Neuronal stem cell (in vitro differentiated cells): Measurements from ENCODE around the gene PAF1.

ENCODE experiments used
- DNase-seq: peaks from one replicate; pipeline ENCODE4 v3.0.0-alpha.2; 2013; ENCODE audit warnings: low spot score
- H2AFZ ChIP-seq: one replicate; pipeline ENCODE4 v1.6.1; 2013; ENCODE audit warnings: mild to moderate bottlenecking, low read length, inconsistent platforms
- H2AK5ac ChIP-seq: 2 replicates; pipeline ENCODE4 v1.6.1; 2013; ENCODE audit warnings: low read depth, mild to moderate bottlenecking, inconsistent platforms, low read length, moderate library complexity, mixed read lengths
- H2BK120ac ChIP-seq: 2 replicates; pipeline ENCODE4 v1.6.1; 2013; ENCODE audit warnings: low read depth, mild to moderate bottlenecking, inconsistent platforms, low read length, moderate library complexity, mixed read lengths
- H2BK12ac ChIP-seq: one replicate; pipeline ENCODE4 v1.6.1; 2013; ENCODE audit warnings: low read length, inconsistent platforms
- H2BK15ac ChIP-seq: 2 replicates; pipeline ENCODE4 v1.6.1; 2013; ENCODE audit warnings: mild to moderate bottlenecking, low read length, inconsistent platforms, mixed read lengths
- H2BK5ac ChIP-seq: one replicate; pipeline ENCODE4 v1.6.1; 2013; ENCODE audit warnings: inconsistent platforms, mild to moderate bottlenecking, low read length, moderate library complexity
- H3K14ac ChIP-seq: one replicate; pipeline ENCODE4 v1.6.1; 2013; ENCODE audit warnings: low read length, inconsistent platforms
- H3K18ac ChIP-seq: 2 replicates; pipeline ENCODE4 v1.6.1; 2013; ENCODE audit warnings: low read length, inconsistent platforms
- H3K23ac ChIP-seq: 2 replicates; pipeline ENCODE4 v1.6.1; 2013; ENCODE audit warnings: low read depth, mild to moderate bottlenecking, mixed read lengths, low read length, inconsistent platforms; ENCODE audit not compliant: poor library complexity
- H3K27ac ChIP-seq: replicated peaks from 3 replicates; pipeline ENCODE4 v1.5.1; 2013; ENCODE audit warnings: low read length, inconsistent platforms
- H3K27me3 ChIP-seq, 3 experiments: 2 replicates each; pipeline ENCODE4 v1.6.1; 2013; ENCODE audit warnings: low read length in 3 of 3, mild to moderate bottlenecking in 2 of 3, inconsistent platforms in 1 of 3, low read depth in 1 of 3, mixed read lengths in 1 of 3, moderate library complexity in 1 of 3; ENCODE audit not compliant: control insufficient read depth in 3 of 3, insufficient read depth in 3 of 3
- H3K36me3 ChIP-seq, 2 donors: replicated peaks in 1 of 2; 2 replicates each; pipeline ENCODE4 v1.6.1; 2013; ENCODE audit warnings: low read length in 2 of 2; ENCODE audit not compliant: control insufficient read depth in 2 of 2, insufficient read depth in 2 of 2
- H3K4ac ChIP-seq: 2 replicates; pipeline ENCODE4 v1.6.1; 2013; ENCODE audit warnings: inconsistent platforms, mild to moderate bottlenecking, low read length, moderate library complexity
- H3K4me1 ChIP-seq, 2 donors: 1 replicate in 1 of 2; 2 replicates in 1 of 2; pipeline ENCODE4 v1.6.1; 2013; ENCODE audit warnings: low read length in 2 of 2, low read depth in 1 of 2; ENCODE audit not compliant: control insufficient read depth in 2 of 2, insufficient read depth in 1 of 2
- H3K4me2 ChIP-seq: one replicate; pipeline ENCODE4 v1.6.1; 2013; ENCODE audit warnings: mild to moderate bottlenecking, low read length, inconsistent platforms; ENCODE audit not compliant: insufficient read depth, poor library complexity, severe bottlenecking
- H3K4me3 ChIP-seq, 2 donors: 2 replicates each; pipeline ENCODE4 v1.5.1; 2013; ENCODE audit warnings: low read length in 2 of 2, mild to moderate bottlenecking in 2 of 2, inconsistent platforms in 1 of 2, moderate library complexity in 1 of 2
- H3K79me1 ChIP-seq: one replicate; pipeline ENCODE4 v1.6.1; 2013; ENCODE audit warnings: low read depth, mild to moderate bottlenecking, inconsistent platforms, low read length, moderate library complexity
- H3K9ac ChIP-seq: one replicate; pipeline ENCODE4 v1.6.1; 2013; ENCODE audit warnings: mild to moderate bottlenecking, low read depth, low read length, inconsistent platforms; ENCODE audit not compliant: poor library complexity
- H3K9me3 ChIP-seq, 2 donors: replicated peaks in 1 of 2; 2 replicates each; pipeline versions ENCODE3 to v1.6.1; 2013; ENCODE audit warnings: low read length in 2 of 2, mild to moderate bottlenecking in 2 of 2, inconsistent platforms in 1 of 2, low read depth in 1 of 2, mixed read lengths in 1 of 2, moderate library complexity in 1 of 2; ENCODE audit not compliant: control insufficient read depth in 2 of 2, insufficient read depth in 1 of 2
- H4K8ac ChIP-seq: one replicate; pipeline ENCODE4 v1.6.1; 2013; ENCODE audit warnings: low read depth, mild to moderate bottlenecking, inconsistent platforms, low read length, moderate library complexity
- H4K91ac ChIP-seq: one replicate; pipeline ENCODE4 v1.6.1; 2013; ENCODE audit warnings: low read length, low read depth, mild to moderate bottlenecking, inconsistent platforms; ENCODE audit not compliant: poor library complexity
- WGBS, 2 donors: extraction: QIAGEN DNeasy Blood & Tissue Kit; methylation state at CpG; one replicate each; pipeline ENCODE4 v1.1.7; 2013; ENCODE audit warnings: missing lambda C conversion rate in 2 of 2, mixed read lengths in 1 of 2; ENCODE audit not compliant: insufficient read length in 2 of 2, insufficient replicate concordance in 1 of 2; ENCODE audit errors: extremely low coverage in 2 of 2; 5-methylcytosine and 5-hydroxymethylcytosine counted together

PAF1 gene

GRCh38 chr19:39411081-39411831, 20.4 kb upstream of the PAF1 start:
- Histone ChIP-seq H2AK5ac (peak overlapping the region; percentile 25), H3K9me3 (no peaks in the 10 kb centered on the region), H2BK5ac (no peak overlapping the region), H3K79me1 (peaks cover 11% of the 10 kb centered on the region), H3K36me3 (peaks cover 12 to 26% of the 10 kb centered on the region in 2 donors), H2BK120ac (no peak overlapping the region), H3K4me2 (no peak overlapping the region), H3K4ac (no peak overlapping the region), H2BK15ac (peak overlapping the region; percentile 56), H3K14ac (no peak overlapping the region), H3K18ac (no peak overlapping the region), H3K4me3 (peak overlapping the region in 1 of 2 donors; percentile 95), H2AFZ (no peak overlapping the region), H3K9ac (no peak overlapping the region), H4K8ac (no peak overlapping the region), H3K27ac (no peak overlapping the region), H4K91ac (no peak overlapping the region), H3K27me3 (peaks cover 0 to 23% (median 0%) of the 10 kb centered on the region in 3 experiments), H3K4me1 (peaks cover 32 to 33% of the 10 kb centered on the region in 2 donors), H2BK12ac (no peak overlapping the region), H3K23ac (no peak overlapping the region)
- DNase-seq, result no peak
- WGBS, 2 donors, result no CpG with 5 or more reads among the region's 9 CpGs

GRCh38 chr19:39410831-39411080, 19.9 kb upstream of the PAF1 start:
- no peaks in the 10 kb centered on the region for H3K9me3 ChIP-seq
- no peak overlapping the region for H3K23ac ChIP-seq
- DNase-seq, result no peak
- no CpG with 5 or more reads among the region's 1 CpG for WGBS, 2 donors
- peaks cover 29 to 37% of the 10 kb centered on the region in 2 donors for H3K4me1 ChIP-seq
- no peak overlapping the region for H4K8ac ChIP-seq
- peaks cover 0 to 23% (median 0%) of the 10 kb centered on the region in 3 experiments for H3K27me3 ChIP-seq
- no peak overlapping the region for H2AFZ ChIP-seq
- no peak overlapping the region for H2BK12ac ChIP-seq
- H3K27ac ChIP-seq, result no peak overlapping the region
- H4K91ac ChIP-seq, result no peak overlapping the region
- no peak overlapping the region for H3K9ac ChIP-seq
- H3K36me3 ChIP-seq, result peaks cover 7 to 21% of the 10 kb centered on the region in 2 donors
- no peak overlapping the region for H3K4me3 ChIP-seq
- peaks cover 8% of the 10 kb centered on the region for H3K79me1 ChIP-seq
- H3K4me2 ChIP-seq, result no peak overlapping the region
- no peak overlapping the region for H2BK5ac ChIP-seq
- no peak overlapping the region for H2BK15ac ChIP-seq
- H2AK5ac ChIP-seq, result peak overlapping the region; percentile 25
- no peak overlapping the region for H3K14ac ChIP-seq
- H3K18ac ChIP-seq, result peak overlapping the region; percentile 96
- H2BK120ac ChIP-seq, result no peak overlapping the region
- no peak overlapping the region for H3K4ac ChIP-seq

DNA sequence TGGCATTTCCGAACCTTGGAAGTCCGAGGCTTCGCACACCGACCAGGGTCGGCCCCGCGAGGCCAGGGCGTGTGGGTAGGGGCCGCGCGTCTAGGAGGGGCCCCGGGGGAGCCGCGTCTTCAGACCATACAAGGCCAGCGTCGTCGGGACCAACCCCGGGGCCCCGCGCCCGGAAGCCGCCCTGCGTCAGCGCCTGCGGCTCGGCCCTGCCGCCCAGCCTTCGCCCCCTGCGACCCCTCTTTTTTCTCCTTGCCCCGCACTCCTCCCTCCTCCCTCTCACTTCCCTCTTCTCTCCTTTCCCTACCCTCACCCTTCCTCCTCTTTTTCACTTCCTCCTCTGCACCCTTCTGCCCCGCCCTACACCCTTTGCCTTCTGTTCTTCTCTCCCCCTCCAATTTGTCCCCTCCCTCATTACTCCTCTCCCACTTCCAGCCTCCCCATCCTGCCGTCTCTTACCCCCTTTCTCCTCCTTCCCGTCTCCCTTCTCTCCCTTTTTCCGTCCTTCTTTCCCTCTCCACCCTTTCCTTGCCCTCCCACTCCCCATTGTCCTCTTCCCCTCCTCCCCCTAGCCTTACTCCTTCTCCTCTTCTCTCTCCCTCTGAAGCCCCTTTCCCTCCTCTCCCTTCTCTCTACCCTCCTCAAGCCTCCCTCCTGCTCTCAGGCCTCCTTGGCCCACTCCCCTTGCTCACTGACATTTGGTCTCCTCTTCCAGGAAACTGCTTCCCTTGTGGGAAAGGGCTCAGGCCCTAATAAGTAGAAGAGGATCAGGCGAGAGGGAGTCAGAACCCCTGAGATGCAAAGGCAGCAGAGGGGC, 19.3 kb upstream of the PAF1 start:
- Histone ChIP-seq H2AFZ (peak overlapping the region; percentile 50), H3K36me3 (peaks cover 4 to 16% of the 10 kb centered on the region in 2 donors), H3K4me3 (peak overlapping the region; percentile 10 to 79), H2BK15ac (peak overlapping the region; percentile 89), H3K23ac (peak overlapping the region; percentile 82), H3K9me3 (no peaks in the 10 kb centered on the region), H3K18ac (peak overlapping the region; percentile 96), H3K4ac (no peak overlapping the region), H3K79me1 (peaks cover 6% of the 10 kb centered on the region), H3K27me3 (peaks cover 0 to 24% (median 0%) of the 10 kb centered on the region in 3 experiments), H3K9ac (peak overlapping the region; percentile 67), H4K91ac (no peak overlapping the region), H3K14ac (no peak overlapping the region), H3K27ac (no peak overlapping the region), H2BK120ac (peak overlapping the region; percentile 51), H3K4me2 (peak overlapping the region; percentile 84), H2BK12ac (peak overlapping the region; percentile 33), H2BK5ac (no peak overlapping the region), H2AK5ac (peak overlapping the region; percentile 37), H3K4me1 (peaks cover 26 to 37% of the 10 kb centered on the region in 2 donors), H4K8ac (peak overlapping the region; percentile 93)
- DNase-seq, result no peak
- no CpG with 5 or more reads among the region's 35 CpGs for WGBS, 2 donors
